ENCODE results near the gene PTPRC.

The PTPRC gene

GRCh38 chr1:198693321-198693720, 54.5 kb downstream of the PTPRC start:
- TF ChIP-seq CTCF (IDR thresholded peaks at IDR 0.05; ENCODE audit: extremely low read depth, missing control alignments), result no peak
- no peak for DNase-seq (ENCODE audit: low spot score)

GRCh38 chr1:198694542-198694941, 55.7 kb downstream of the PTPRC start:
- TF ChIP-seq CTCF (IDR thresholded peaks at IDR 0.05; ENCODE audit: extremely low read depth, missing control alignments), result no peak

GRCh38 chr1:198696211-198696610, 57.4 kb downstream of the PTPRC start:
- no peak for DNase-seq (ENCODE audit: low spot score)
- no peak for TF ChIP-seq CTCF (IDR thresholded peaks at IDR 0.05; ENCODE audit: extremely low read depth, missing control alignments)

More at GRCh38 chr1:198694542-198694941, 55.7 kb downstream of the PTPRC start:
- DNase-seq (ENCODE audit: low spot score), result no peak

- TF ChIP-seq CTCF (IDR thresholded peaks at IDR 0.05; ENCODE audit: extremely low read depth, missing control alignments), result no peak
- peak; percentile 14 for DNase-seq (ENCODE audit: low spot score)
Measured at GRCh38 chr1:198699167-198700015, 60.6 kb downstream of the PTPRC start.

GRCh38 chr1:198700016-198700392, 61.2 kb downstream of the PTPRC start:
- no peak for TF ChIP-seq CTCF (IDR thresholded peaks at IDR 0.05; ENCODE audit: extremely low read depth, missing control alignments)
- DNase-seq (ENCODE audit: low spot score), result no peak

GRCh38 chr1:198700396-198700795, 61.6 kb downstream of the PTPRC start:
- no peak for DNase-seq (ENCODE audit: low spot score)
- no peak for TF ChIP-seq CTCF (IDR thresholded peaks at IDR 0.05; ENCODE audit: extremely low read depth, missing control alignments)

GRCh38 chr1:198701250-198701649, 62.4 kb downstream of the PTPRC start:
- no peak for TF ChIP-seq CTCF (IDR thresholded peaks at IDR 0.05; ENCODE audit: extremely low read depth, missing control alignments)
- no peak for DNase-seq (ENCODE audit: low spot score)

Measured in GM20000 (cell line).